Measurements from ENCODE around the gene RCAN2. TPM values are rescaled to one million over a fixed set of nuclear protein-coding genes. Genes with fewer than 3 reads are reported as not detected.

The RCAN2 gene
- polyA plus RNA-seq, 1 donor from 2014 or later: 37.4 TPM

DNA sequence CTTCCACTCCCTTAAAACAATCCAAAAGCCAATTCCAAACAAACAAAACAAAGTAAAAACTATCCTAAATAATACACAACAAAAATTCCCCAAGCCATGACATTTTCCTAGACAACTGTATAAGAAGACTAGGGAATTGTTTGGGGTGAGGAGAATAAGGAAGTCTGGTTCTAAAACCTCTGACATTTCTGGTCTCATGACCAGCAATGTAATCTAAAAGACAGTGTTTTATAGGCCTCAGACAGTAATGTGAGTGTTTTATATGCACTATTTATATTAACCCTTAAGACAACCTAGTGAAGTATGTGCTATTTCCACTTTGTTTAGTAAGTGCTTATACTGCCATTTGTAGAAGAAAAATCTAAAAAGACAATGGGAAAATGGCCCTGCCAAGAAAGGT, 13.0 kb upstream of the RCAN2 start:
- Histone ChIP-seq H3K4me3 (ENCODE audit: low read length) (no peak overlapping the region), H3K36me3 (ENCODE audit: insufficient read depth, low read length) (no peaks in the 10 kb centered on the region), H3K27me3 (ENCODE audit: insufficient read depth, low read depth, low read length) (no peaks in the 10 kb centered on the region), H3K9me3 (ENCODE audit: low read length) (no peaks in the 10 kb centered on the region), H3K9ac (ENCODE audit: low read length) (no peak overlapping the region), H3F3A (ENCODE audit: insufficient read depth, low read length, poor library complexity, severe bottlenecking) (no peaks in the 10 kb centered on the region), H3K4me2 (ENCODE audit: low read length) (no peak overlapping the region), H4K20me1 (ENCODE audit: insufficient read depth) (no peaks in the 10 kb centered on the region), H3K79me2 (replicated peaks; ENCODE audit: insufficient read depth, low read length) (no peaks in the 10 kb centered on the region), H3K27ac (ENCODE audit: low read length) (no peak overlapping the region), H2AFZ (ENCODE audit: low read depth, low read length) (no peak overlapping the region), H3K9me2 (ENCODE audit: insufficient read depth, low read length) (no peaks in the 10 kb centered on the region)
- no peak for TF ChIP-seq MXI1 (conservative IDR thresholded peaks at IDR 0.05; ENCODE audit: poor library complexity, severe bottlenecking)
- no peak for TF ChIP-seq EP300 (conservative IDR thresholded peaks at IDR 0.05; ENCODE audit: poor library complexity, severe bottlenecking)
- TF ChIP-seq, protein P1, sequence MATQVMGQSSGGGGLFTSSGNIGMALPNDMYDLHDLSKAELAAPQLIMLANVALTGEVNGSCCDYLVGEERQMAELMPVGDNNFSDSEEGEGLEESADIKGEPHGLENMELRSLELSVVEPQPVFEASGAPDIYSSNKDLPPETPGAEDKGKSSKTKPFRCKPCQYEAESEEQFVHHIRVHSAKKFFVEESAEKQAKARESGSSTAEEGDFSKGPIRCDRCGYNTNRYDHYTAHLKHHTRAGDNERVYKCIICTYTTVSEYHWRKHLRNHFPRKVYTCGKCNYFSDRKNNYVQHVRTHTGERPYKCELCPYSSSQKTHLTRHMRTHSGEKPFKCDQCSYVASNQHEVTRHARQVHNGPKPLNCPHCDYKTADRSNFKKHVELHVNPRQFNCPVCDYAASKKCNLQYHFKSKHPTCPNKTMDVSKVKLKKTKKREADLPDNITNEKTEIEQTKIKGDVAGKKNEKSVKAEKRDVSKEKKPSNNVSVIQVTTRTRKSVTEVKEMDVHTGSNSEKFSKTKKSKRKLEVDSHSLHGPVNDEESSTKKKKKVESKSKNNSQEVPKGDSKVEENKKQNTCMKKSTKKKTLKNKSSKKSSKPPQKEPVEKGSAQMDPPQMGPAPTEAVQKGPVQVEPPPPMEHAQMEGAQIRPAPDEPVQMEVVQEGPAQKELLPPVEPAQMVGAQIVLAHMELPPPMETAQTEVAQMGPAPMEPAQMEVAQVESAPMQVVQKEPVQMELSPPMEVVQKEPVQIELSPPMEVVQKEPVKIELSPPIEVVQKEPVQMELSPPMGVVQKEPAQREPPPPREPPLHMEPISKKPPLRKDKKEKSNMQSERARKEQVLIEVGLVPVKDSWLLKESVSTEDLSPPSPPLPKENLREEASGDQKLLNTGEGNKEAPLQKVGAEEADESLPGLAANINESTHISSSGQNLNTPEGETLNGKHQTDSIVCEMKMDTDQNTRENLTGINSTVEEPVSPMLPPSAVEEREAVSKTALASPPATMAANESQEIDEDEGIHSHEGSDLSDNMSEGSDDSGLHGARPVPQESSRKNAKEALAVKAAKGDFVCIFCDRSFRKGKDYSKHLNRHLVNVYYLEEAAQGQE (IDR thresholded peaks at IDR 0.05; ENCODE audit: borderline replicate concordance): no peak
- no peak for TF ChIP-seq POLR2AphosphoS5 (IDR thresholded peaks at IDR 0.05)
- TF ChIP-seq EZH2 (IDR thresholded peaks at IDR 0.05; ENCODE audit: borderline replicate concordance, insufficient read depth, low read length, poor library complexity, severe bottlenecking): no peak
- no peak for TF ChIP-seq RAD21 (conservative IDR thresholded peaks at IDR 0.05)
- TF ChIP-seq, protein P2, sequence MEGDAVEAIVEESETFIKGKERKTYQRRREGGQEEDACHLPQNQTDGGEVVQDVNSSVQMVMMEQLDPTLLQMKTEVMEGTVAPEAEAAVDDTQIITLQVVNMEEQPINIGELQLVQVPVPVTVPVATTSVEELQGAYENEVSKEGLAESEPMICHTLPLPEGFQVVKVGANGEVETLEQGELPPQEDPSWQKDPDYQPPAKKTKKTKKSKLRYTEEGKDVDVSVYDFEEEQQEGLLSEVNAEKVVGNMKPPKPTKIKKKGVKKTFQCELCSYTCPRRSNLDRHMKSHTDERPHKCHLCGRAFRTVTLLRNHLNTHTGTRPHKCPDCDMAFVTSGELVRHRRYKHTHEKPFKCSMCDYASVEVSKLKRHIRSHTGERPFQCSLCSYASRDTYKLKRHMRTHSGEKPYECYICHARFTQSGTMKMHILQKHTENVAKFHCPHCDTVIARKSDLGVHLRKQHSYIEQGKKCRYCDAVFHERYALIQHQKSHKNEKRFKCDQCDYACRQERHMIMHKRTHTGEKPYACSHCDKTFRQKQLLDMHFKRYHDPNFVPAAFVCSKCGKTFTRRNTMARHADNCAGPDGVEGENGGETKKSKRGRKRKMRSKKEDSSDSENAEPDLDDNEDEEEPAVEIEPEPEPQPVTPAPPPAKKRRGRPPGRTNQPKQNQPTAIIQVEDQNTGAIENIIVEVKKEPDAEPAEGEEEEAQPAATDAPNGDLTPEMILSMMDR (IDR thresholded peaks at IDR 0.05; ENCODE audit: poor library complexity, severe bottlenecking): no peak
- no peak for TF ChIP-seq TAF1 (IDR thresholded peaks at IDR 0.05; ENCODE audit: low read depth)
- TF ChIP-seq SMC3 (conservative IDR thresholded peaks at IDR 0.05; ENCODE audit: poor library complexity): no peak

DNA sequence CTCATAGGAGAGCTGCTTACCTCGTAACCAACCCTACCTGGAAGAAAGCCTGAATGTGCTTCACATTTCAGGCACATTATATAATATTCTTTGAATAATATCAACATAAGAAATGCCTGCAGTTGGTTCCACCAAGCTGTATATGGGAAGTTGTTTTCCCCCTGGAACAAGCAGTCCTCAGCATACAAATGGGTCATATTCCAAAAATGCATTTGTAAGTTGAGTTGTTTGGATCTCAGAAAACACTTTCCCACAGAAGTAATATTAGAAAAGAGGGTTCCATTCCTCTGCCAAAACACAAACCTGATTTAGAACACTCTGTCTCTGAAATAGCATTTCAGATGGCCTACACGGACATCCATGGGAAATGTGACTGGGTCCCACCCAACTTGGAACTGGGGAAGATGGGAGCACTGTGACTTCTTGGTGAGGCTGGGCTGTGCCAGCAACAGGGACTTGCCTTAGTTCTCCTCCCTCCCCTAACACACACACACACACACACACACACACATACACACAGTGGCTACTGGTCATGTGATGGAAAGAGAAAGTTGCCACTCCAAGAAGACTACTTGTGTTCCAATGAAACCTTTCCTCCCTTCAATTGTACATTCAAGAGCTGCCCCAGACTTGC, 11.4 kb upstream of the RCAN2 start:
- H3K9ac ChIP-seq (ENCODE audit: low read length): no peak overlapping the region
- TF ChIP-seq, protein P1 (IDR thresholded peaks at IDR 0.05; ENCODE audit: borderline replicate concordance): no peak
- TF ChIP-seq SMC3 (conservative IDR thresholded peaks at IDR 0.05; ENCODE audit: poor library complexity) (no peak), MXI1 (conservative IDR thresholded peaks at IDR 0.05; ENCODE audit: poor library complexity, severe bottlenecking) (no peak), TAF1 (IDR thresholded peaks at IDR 0.05; ENCODE audit: low read depth) (no peak), RAD21 (conservative IDR thresholded peaks at IDR 0.05) (no peak), POLR2AphosphoS5 (IDR thresholded peaks at IDR 0.05) (no peak)
- TF ChIP-seq, protein P2 (IDR thresholded peaks at IDR 0.05; ENCODE audit: poor library complexity, severe bottlenecking): no peak
- H3F3A ChIP-seq (ENCODE audit: insufficient read depth, low read length, poor library complexity, severe bottlenecking): no peaks in the 10 kb centered on the region
- H3K9me3 ChIP-seq (ENCODE audit: low read length): no peaks in the 10 kb centered on the region
- no peak overlapping the region for H3K4me3 ChIP-seq (ENCODE audit: low read length)
- no peak overlapping the region for H2AFZ ChIP-seq (ENCODE audit: low read depth, low read length)
- H3K9me2 ChIP-seq (ENCODE audit: insufficient read depth, low read length): no peaks in the 10 kb centered on the region
- no peak overlapping the region for H3K4me2 ChIP-seq (ENCODE audit: low read length)
- H3K36me3 ChIP-seq (ENCODE audit: insufficient read depth, low read length): no peaks in the 10 kb centered on the region
- no peaks in the 10 kb centered on the region for H4K20me1 ChIP-seq (ENCODE audit: insufficient read depth)
- no peaks in the 10 kb centered on the region for H3K79me2 ChIP-seq (replicated peaks; ENCODE audit: insufficient read depth, low read length)
- no peaks in the 10 kb centered on the region for H3K27me3 ChIP-seq (ENCODE audit: insufficient read depth, low read depth, low read length)
- H3K27ac ChIP-seq (ENCODE audit: low read length): no peak overlapping the region
